BJ (cell line): ENCODE measurements around the gene ASS1. TPM values are rescaled to one million over a fixed set of nuclear protein-coding genes. Genes with fewer than 3 reads are reported as not detected.

Experiments
- CTCF ChIA-PET: fragments of 350-600 bp; formaldehyde crosslinking; extraction: SDS; loops from one replicate; lab custom pipeline; 2021; ENCODE audit warnings: antibody characterized with exemption, inconsistent platforms; lab: Yijun Ruan, JAX
- POLR2A ChIA-PET: fragments of 300-600 bp; sonication (Branson Sonifier 250); formaldehyde crosslinking; extraction: SDS; loops from one replicate; lab custom pipeline; 2021; ENCODE audit warnings: antibody characterized with exemption; lab: Charles Lee
- DNase-seq: peaks from one replicate; pipeline ENCODE4 v3.0.0-alpha.2; 2011; ENCODE audit warnings: low read depth
- H3K27me3 ChIP-seq: 2 replicates; pipeline ENCODE4 v1.6.0; 2011; ENCODE audit warnings: low read length; ENCODE audit not compliant: control insufficient read depth, insufficient read depth
- H3K36me3 ChIP-seq: 2 replicates; pipeline ENCODE4 v1.5.1; 2011; ENCODE audit warnings: low read length; ENCODE audit not compliant: control insufficient read depth, insufficient read depth
- H3K4me3 ChIP-seq: 2 replicates; pipeline ENCODE4 v1.5.1; 2011; ENCODE audit warnings: low read depth, mild to moderate bottlenecking, control low read depth, low read length
- polyA plus RNA-seq: library from polyadenylated mRNA; depleted of rRNA; stranded (reverse); fragments of >200 nt; gene quantifications from 2 replicates; pipeline ENCODE4 v1.2.3, GENCODE V29; 2011
- TF ChIP-seq, protein P1 (sequence below): IDR thresholded peaks from 2 replicates; pipeline ENCODE4 v1.5.1; 2011; ENCODE audit warnings: low read depth, mild to moderate bottlenecking, control low read depth, inconsistent platforms, low read length, moderate library complexity; ENCODE audit not compliant: insufficient read depth

ASS1 gene
- polyA plus RNA-seq, 1 experiment = 1,223 TPM

GRCh38 chr9:130427326-130427725 lies 17.4 kb upstream of the ASS1 start:
- TF ChIP-seq, protein P1, sequence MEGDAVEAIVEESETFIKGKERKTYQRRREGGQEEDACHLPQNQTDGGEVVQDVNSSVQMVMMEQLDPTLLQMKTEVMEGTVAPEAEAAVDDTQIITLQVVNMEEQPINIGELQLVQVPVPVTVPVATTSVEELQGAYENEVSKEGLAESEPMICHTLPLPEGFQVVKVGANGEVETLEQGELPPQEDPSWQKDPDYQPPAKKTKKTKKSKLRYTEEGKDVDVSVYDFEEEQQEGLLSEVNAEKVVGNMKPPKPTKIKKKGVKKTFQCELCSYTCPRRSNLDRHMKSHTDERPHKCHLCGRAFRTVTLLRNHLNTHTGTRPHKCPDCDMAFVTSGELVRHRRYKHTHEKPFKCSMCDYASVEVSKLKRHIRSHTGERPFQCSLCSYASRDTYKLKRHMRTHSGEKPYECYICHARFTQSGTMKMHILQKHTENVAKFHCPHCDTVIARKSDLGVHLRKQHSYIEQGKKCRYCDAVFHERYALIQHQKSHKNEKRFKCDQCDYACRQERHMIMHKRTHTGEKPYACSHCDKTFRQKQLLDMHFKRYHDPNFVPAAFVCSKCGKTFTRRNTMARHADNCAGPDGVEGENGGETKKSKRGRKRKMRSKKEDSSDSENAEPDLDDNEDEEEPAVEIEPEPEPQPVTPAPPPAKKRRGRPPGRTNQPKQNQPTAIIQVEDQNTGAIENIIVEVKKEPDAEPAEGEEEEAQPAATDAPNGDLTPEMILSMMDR = no peak; the same call in 1 of the 2 replicates
- H3K27me3 ChIP-seq = peaks cover 4% of the 10 kb centered on the region; the same call in 1 of the 2 replicates
- no peak overlapping the region for H3K4me3 ChIP-seq
- CTCF ChIA-PET = no interaction called here
- no peaks in the 10 kb centered on the region for H3K36me3 ChIP-seq
- no peak for DNase-seq
- POLR2A ChIA-PET = no interaction called here

GRCh38 chr9:130428086-130428665 lies 16.6 kb upstream of the ASS1 start:
- no peaks in the 10 kb centered on the region; the same call in 1 of the 2 replicates for H3K27me3 ChIP-seq
- H3K36me3 ChIP-seq = no peaks in the 10 kb centered on the region
- no peak for DNase-seq
- no peak overlapping the region for H3K4me3 ChIP-seq
- TF ChIP-seq, protein P1 = no peak
- ChIA-PET POLR2A (no interaction called here), CTCF (no interaction called here)

DNA sequence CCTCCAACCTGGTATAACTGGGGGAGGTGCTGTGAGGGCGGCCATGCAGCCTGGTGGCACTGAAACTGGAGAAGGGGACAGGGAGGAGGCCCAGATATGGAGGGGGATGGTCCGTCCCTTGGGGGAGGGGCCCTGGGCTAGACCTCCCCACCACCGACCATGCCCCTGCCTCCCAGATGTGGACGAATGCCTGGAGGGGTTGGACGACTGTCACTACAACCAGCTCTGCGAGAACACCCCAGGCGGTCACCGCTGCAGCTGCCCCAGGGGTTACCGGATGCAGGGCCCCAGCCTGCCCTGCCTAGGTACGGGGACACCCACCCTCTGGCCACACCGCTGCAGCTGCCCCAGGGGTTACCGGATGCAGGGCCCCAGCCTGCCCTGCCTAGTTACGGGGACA lies 15.4 kb upstream of the ASS1 start:
- H3K4me3 ChIP-seq = no peak overlapping the region
- no peaks in the 10 kb centered on the region for H3K27me3 ChIP-seq
- ChIA-PET POLR2A (no interaction called here), CTCF (no interaction called here)
- TF ChIP-seq, protein P1 = no peak
- H3K36me3 ChIP-seq = no peaks in the 10 kb centered on the region
- no peak for DNase-seq

DNA sequence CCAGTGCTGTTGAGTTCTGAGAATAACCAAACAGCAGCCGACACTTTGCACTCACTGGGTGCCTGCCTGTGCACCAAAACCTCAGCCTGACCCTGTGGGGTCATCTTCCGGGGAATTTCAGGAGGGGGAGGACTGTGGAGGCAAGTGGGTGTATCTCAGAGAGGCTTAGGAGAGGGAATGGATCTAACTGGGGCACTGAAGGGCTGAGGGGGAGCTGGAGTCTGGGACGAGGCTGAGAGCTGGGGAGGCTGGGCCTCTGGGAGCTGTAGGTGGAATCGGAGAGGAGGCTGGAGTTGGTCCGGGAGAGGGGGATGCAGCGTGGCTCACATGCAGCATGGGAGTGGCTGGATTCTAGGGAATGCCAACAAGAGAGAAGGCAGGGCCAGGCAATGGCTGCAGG lies 14.9 kb upstream of the ASS1 start:
- H3K36me3 ChIP-seq = no peaks in the 10 kb centered on the region
- no peak overlapping the region for H3K4me3 ChIP-seq
- TF ChIP-seq, protein P1 = no peak
- DNase-seq = no peak
- CTCF ChIA-PET = no interaction called here
- H3K27me3 ChIP-seq = no peaks in the 10 kb centered on the region
- POLR2A ChIA-PET = no interaction called here

DNA sequence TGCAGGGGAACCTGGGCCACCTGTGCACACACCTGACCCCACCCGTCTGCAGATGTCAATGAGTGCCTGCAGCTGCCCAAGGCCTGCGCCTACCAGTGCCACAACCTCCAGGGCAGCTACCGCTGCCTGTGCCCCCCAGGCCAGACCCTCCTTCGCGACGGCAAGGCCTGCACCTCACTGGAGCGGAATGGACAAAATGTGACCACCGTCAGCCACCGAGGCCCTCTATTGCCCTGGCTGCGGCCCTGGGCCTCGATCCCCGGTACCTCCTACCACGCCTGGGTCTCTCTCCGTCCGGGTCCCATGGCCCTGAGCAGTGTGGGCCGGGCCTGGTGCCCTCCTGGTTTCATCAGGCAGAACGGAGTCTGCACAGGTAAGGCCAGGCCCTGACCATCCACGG lies 14.5 kb upstream of the ASS1 start:
- POLR2A ChIA-PET = no interaction called here
- CTCF ChIA-PET = no interaction called here
- Histone ChIP-seq H3K4me3 (no peak overlapping the region), H3K36me3 (no peaks in the 10 kb centered on the region), H3K27me3 (no peaks in the 10 kb centered on the region)
- DNase-seq = no peak
- TF ChIP-seq, protein P1 = no peak
